Measurements from ENCODE around the gene IFT74.

Gene IFT74

DNA sequence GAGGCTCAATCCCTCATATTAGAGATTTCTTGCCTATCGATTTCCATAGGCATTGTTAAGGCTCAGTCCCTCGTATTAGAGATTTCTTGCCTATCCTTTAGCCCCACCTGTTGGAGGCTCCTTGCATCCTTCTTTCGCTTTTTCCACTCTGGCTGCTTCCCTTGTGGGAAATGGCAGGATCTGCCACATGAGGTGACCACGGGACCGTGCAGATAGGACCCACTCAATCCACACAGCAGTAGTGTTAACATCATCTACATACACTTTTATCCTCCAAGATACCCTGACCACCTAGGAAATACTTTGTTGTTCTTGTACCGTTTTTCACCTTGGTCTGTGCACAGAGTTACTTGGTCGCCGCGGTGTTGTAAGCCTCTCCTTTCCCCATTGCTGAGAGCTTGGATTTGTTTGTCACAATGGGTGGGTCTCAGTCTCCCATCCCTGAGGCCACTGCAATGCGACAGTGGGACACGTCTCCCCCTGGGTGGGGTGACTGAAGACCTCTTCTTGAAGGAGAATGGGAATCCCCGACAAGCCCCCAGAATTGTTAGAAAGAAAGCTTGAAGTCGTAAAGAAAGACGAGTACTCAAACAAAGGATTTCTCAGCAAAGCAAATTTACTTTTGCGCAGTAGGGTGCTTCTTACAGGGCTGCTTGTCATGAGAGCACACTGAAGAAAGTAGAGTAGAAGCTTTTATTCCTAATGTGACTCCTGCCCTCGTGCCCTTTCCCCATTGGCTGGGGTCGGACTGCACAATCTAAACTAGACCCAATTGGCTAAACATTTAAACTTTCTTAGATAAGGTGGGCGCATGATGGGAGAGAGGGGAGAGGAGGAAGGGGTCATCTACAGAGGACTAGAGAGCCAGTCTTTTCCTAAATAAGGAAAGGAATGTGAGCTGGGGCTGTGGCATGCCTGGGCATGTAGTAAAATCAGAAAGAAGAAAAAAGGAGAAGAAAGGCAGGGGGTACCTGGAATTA lies 19.8 kb downstream of the IFT74 start:
- no peak for DNase-seq (ENCODE audit: insufficient read length)
- TF ChIP-seq POLR2A (IDR thresholded peaks at IDR 0.05; ENCODE audit: low read depth, low read length) (no peak), POLR2AphosphoS5 (IDR thresholded peaks at IDR 0.05; ENCODE audit: low read depth, low read length) (no peak), TAF1 (IDR thresholded peaks at IDR 0.05; ENCODE audit: borderline replicate concordance, low read depth, low read length) (no peak)
- FAIRE-seq = no peak

DNA sequence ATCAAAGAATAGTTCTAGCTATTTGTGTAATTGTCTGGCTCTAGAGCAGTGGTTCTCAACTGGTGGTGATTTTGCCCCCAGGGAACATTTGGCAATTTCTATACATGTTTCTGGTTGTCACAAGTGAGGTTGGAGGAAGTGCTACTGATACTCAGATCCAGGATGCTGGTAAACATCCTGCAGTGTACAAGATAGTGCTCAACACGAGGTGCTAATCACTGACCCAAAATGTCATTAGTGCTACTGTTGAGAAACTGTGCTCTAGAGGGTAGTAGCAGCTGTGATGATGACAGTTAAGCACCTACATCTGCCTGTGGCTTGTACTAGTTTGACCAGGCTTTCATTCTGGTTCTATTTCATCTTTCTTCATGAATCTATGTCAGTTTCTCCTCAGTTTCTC lies 27.1 kb downstream of the IFT74 start:
- FAIRE-seq (peak; percentile 89), DNase-seq (ENCODE audit: insufficient read length) (no peak)
- TF ChIP-seq POLR2AphosphoS5 (IDR thresholded peaks at IDR 0.05; ENCODE audit: low read depth, low read length) (no peak), POLR2A (IDR thresholded peaks at IDR 0.05; ENCODE audit: low read depth, low read length) (no peak), TAF1 (IDR thresholded peaks at IDR 0.05; ENCODE audit: borderline replicate concordance, low read depth, low read length) (no peak)

DNA sequence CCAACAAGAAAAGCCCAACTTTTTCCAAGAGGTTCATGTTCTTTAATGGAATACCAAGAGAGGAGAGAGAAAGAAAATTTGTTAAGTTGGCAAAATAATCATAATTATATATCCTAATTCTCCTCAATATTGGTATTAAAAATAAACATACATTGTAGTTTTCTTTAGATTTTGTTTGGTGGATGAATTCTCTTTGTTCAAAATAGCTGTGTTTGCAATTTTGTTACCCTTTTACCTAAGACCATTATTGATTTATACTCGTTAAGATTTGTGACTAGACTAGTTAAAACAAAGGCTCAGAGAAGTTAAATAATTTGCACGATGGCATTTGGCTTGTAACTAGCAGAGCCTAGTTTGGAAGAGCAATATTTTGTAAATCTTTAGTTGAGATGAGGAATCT lies 39.6 kb downstream of the IFT74 start:
- TF ChIP-seq POLR2A (IDR thresholded peaks at IDR 0.05; ENCODE audit: low read depth, low read length) (no peak), TAF1 (IDR thresholded peaks at IDR 0.05; ENCODE audit: borderline replicate concordance, low read depth, low read length) (no peak), POLR2AphosphoS5 (IDR thresholded peaks at IDR 0.05; ENCODE audit: low read depth, low read length) (no peak)
- DNase-seq (ENCODE audit: insufficient read length) (no peak), FAIRE-seq (no peak)

DNA sequence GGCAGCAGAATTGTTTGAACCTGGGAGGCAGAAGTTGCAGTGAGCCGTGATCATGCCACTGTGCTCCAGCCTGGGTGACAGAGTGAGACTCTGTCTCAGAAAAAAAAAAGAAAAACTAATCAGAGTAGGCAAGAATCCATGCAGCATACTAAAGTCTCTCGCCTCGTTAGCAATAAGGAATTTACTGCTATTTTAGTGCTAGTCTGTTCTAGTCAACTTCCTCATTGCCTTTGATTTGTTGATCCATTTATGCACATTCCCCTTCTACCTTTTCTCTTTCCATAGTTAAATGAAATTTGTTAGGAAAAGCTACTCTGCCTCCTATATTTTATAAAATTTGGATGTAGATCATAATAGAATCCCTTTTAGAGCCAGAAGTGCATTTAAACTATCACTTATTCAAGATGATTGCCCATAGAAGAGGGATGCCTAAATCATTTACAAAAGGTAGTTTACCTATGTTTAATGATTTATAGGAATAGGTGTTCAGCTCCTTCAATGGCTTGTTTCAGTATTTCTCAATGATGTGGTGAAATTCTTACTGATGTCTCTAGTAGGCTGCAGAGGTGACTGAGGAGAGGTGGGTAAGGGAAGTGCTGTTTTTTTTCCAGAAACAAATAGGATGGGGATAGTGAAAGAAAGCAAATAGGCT lies 47.3 kb downstream of the IFT74 start:
- no peak for FAIRE-seq
- DNase-seq (ENCODE audit: insufficient read length) = no peak
- TF ChIP-seq POLR2AphosphoS5 (IDR thresholded peaks at IDR 0.05; ENCODE audit: low read depth, low read length) = no peak
- TF ChIP-seq POLR2A (IDR thresholded peaks at IDR 0.05; ENCODE audit: low read depth, low read length) = no peak
- TF ChIP-seq TAF1 (IDR thresholded peaks at IDR 0.05; ENCODE audit: borderline replicate concordance, low read depth, low read length) = no peak

DNA sequence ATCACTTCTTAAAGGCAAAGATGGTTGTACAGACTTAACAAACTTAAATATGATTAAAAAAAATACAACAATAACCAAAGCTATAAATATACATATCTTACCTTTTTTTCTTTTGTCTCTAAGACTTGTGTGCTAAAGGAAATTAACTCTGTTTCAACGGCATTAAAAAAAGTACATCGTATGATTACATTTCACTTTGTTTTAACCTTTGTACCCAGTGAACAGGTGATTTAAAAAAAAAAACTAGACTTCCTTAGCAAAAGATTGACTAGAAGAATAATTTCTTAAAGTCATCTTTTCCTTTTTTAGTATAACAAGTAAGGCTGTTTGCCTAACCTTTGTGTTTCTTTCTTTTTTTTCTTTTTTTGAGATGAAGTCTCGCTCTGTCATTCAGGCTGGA lies 49.3 kb downstream of the IFT74 start, which contains the start of gene LRRC19:
TSS of gene LRRC19 (minus strand) at position 182 of the 400 bp plus-strand sequence. CDS start 5,978 bp downstream, outside the sequence.
- no peak for FAIRE-seq
- DNase-seq (ENCODE audit: insufficient read length) = no peak
- TF ChIP-seq TAF1 (IDR thresholded peaks at IDR 0.05; ENCODE audit: borderline replicate concordance, low read depth, low read length) (no peak), POLR2A (IDR thresholded peaks at IDR 0.05; ENCODE audit: low read depth, low read length) (no peak)

DNA sequence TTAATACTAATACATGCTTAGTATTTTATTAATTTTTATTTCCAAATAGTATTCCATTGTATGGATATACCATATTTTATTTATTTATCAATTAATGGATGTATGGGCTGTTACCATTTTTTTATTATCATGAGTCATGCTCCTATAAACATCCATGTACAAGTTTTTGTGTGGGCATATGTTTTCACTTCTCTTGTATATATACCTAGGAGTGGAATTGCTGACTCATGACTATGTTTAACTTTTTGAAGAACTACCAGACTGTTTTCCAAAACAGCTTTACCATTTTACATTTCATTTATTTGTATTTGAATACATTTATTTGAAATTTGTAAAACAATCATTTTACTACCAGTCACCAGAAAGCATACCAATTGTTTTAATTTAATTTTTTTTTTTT lies 63.4 kb downstream of the IFT74 start:
- no peak for TF ChIP-seq TAF1 (IDR thresholded peaks at IDR 0.05; ENCODE audit: borderline replicate concordance, low read depth, low read length)
- TF ChIP-seq POLR2AphosphoS5 (IDR thresholded peaks at IDR 0.05; ENCODE audit: low read depth, low read length) = no peak
- no peak for TF ChIP-seq POLR2A (IDR thresholded peaks at IDR 0.05; ENCODE audit: low read depth, low read length)
- no peak for FAIRE-seq
- no peak for DNase-seq (ENCODE audit: insufficient read length)

DNA sequence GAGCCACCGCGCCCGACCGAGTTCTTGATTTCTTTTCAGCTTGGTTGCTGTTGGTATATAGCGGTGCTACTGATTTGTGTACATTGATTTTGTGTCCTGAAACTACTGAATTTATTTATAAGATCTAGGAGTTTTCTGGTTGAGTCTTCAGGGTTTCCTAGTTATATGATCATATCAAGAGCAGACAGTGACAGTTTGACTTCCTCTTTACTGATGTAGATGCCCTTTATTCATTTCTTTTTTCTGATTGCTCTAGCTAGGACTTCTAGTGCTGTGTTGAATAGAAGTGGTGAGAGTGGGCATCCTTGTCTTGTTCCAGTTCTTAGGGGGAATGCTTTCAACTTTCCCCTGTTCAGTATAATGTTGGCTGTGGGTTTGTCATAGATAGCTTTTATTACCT lies 66.7 kb downstream of the IFT74 start:
- FAIRE-seq (no peak), DNase-seq (ENCODE audit: insufficient read length) (no peak)
- TF ChIP-seq POLR2A (IDR thresholded peaks at IDR 0.05; ENCODE audit: low read depth, low read length) = no peak
- TF ChIP-seq TAF1 (IDR thresholded peaks at IDR 0.05; ENCODE audit: borderline replicate concordance, low read depth, low read length) = no peak
- TF ChIP-seq POLR2AphosphoS5 (IDR thresholded peaks at IDR 0.05; ENCODE audit: low read depth, low read length) = no peak

DNA sequence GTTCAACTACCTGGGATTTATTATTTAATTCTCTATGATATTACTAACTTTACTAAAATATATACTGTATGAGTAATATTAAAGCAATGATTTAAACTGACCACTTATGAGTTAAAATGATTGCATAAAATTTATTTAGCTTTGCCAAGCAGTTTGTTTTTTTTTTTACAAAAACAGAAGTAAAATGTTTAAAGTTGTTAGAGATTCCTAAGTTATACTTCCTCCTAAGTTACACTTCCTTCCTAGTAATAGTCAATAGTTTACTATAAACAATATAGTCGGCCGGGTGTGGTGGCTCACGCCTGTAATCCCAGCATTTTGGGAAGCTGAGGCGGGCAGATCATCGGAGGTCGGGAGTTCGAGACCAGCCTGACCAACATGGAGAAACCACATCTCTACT lies 73.0 kb downstream of the IFT74 start:
- TF ChIP-seq POLR2AphosphoS5 (IDR thresholded peaks at IDR 0.05; ENCODE audit: low read depth, low read length) = no peak
- no peak for DNase-seq (ENCODE audit: insufficient read length)
- no peak for FAIRE-seq

DNA sequence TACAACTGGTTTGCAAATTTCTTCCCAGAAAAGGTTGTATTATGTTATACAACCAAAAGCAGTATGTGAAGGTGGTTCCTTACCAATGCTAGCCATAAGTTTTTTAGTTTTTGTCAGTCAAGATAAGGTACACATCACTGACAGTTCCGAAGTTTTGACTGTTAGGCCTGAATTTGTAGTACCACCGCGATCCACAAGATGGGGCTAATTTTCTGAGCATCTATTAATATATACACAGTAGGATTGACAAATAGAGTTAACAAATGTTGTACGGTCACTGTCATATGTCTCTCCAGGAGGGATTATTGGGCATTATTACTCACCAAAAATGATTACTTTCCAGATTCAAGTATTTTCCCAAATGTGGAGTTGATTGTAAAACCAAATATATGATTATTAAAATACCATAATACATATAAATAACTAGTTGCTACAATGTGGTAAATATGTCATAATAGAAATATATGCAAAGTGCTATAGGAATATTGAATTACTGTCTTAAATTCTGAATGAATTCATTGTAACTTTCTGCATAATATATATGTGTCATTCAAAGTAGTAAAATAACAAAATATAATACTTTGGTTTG lies 77.7 kb downstream of the IFT74 start:
- TF ChIP-seq POLR2A (IDR thresholded peaks at IDR 0.05; ENCODE audit: low read depth, low read length) = no peak
- TF ChIP-seq TAF1 (IDR thresholded peaks at IDR 0.05; ENCODE audit: borderline replicate concordance, low read depth, low read length) = no peak
- TF ChIP-seq POLR2AphosphoS5 (IDR thresholded peaks at IDR 0.05; ENCODE audit: low read depth, low read length) = no peak
- DNase-seq (ENCODE audit: insufficient read length) (peak; percentile 19), FAIRE-seq (peak; percentile 90)

DNA sequence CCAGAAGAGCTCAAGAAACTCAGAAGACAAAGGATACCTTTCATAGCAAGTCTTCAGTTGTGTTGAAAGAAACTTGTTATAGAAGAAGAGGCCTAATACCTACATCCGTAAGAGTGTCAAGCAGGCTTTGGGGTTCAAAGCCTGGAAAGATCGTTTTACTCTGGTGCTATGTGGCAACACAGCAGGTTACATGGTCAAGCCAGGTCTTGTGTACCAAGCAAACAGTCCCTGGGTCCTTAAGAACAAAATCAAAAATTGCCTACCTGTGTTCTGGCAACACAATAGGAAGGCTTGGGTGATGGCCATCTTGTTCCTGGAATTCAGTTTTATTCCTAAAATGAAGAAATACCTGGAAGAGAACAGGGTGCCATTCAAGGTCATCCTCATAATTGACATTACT lies 81.3 kb downstream of the IFT74 start:
- DNase-seq (ENCODE audit: insufficient read length) = no peak
- no peak for FAIRE-seq
- no peak for TF ChIP-seq POLR2AphosphoS5 (IDR thresholded peaks at IDR 0.05; ENCODE audit: low read depth, low read length)
- TF ChIP-seq POLR2A (IDR thresholded peaks at IDR 0.05; ENCODE audit: low read depth, low read length) = no peak
- no peak for TF ChIP-seq TAF1 (IDR thresholded peaks at IDR 0.05; ENCODE audit: borderline replicate concordance, low read depth, low read length)

DNA sequence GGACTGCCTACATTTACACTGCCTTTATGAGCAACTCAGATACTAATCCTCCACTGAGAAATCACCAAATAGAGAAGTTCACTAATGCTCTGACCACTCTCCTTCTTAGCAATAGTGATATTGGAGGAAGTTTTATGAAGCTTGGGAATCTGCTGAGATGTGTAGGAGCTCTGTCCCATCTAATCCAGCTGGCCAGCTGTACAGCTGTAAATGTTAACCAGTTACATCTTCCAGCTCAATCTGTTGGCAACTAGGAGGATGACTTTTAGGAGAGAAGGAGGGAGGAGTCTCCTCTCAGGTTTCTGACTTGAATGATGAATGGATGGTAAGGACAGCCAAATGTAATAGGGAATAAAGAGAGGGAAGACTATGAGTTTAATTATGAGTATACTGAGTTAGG lies 85.5 kb downstream of the IFT74 start:
- DNase-seq (ENCODE audit: insufficient read length) (no peak), FAIRE-seq (no peak)
- no peak for TF ChIP-seq POLR2AphosphoS5 (IDR thresholded peaks at IDR 0.05; ENCODE audit: low read depth, low read length)
- TF ChIP-seq TAF1 (IDR thresholded peaks at IDR 0.05; ENCODE audit: borderline replicate concordance, low read depth, low read length) = no peak

Measured in GM12892 (cell line).